T-helper 1 cell treated with Interleukin-12 subunit alpha and Interleukin-12 subunit beta and Interleukin-4 antibody, amounts not matched to agents 30 μg/mL and 1 μg/mL, for 36 hours (primary cell): ENCODE results near the gene MSL2.
"Not testable (repeated sequence)": the region's sequence is repeated elsewhere in the genome, so short reads cannot be mapped to it uniquely, and the experiment has no call there.

Experiments
- H3K27ac Mint-ChIP-seq: one replicate; pipeline ENCODE4 v1.8.0; 2021; ENCODE audit warnings: mild to moderate bottlenecking, mixed read lengths
- H3K27me3 Mint-ChIP-seq: one replicate; pipeline ENCODE4 v1.8.0; 2021; ENCODE audit warnings: low read depth, mixed read lengths
- H3K36me3 Mint-ChIP-seq: one replicate; pipeline ENCODE4 v1.8.0; 2021; ENCODE audit warnings: low read depth, mixed read lengths
- H3K4me1 Mint-ChIP-seq: one replicate; pipeline ENCODE4 v1.8.0; 2021; ENCODE audit warnings: low read depth, mixed read lengths
- H3K4me3 Mint-ChIP-seq: one replicate; pipeline ENCODE4 v1.8.0; 2021; ENCODE audit warnings: mild to moderate bottlenecking, moderate library complexity, mixed read lengths
- H3K9me3 Mint-ChIP-seq: one replicate; pipeline ENCODE4 v1.8.0; 2021; ENCODE audit warnings: mixed read lengths

The MSL2 gene

GRCh38 chr3:136196064-136196400 is at the start of gene MSL2:
Gene MSL2, minus strand, starts transcription at chr3:136196335. Its CDS starts 1,222 bp downstream, at chr3:136195113.
- peaks cover 32% of the 10 kb centered on the region for H3K4me1 Mint-ChIP-seq
- H3K36me3 Mint-ChIP-seq, result peaks cover 31% of the 10 kb centered on the region
- H3K27me3 Mint-ChIP-seq, result peaks cover 4% of the 10 kb centered on the region
- no peaks in the 10 kb centered on the region for H3K9me3 Mint-ChIP-seq
- H3K27ac Mint-ChIP-seq, result peak within 1 kb of the TSS; percentile 99
- H3K4me3 Mint-ChIP-seq, result peak within 1 kb of the TSS; percentile 93

GRCh38 chr3:136245691-136246090 is 49.6 kb upstream of the MSL2 start:
- H3K27ac Mint-ChIP-seq, result no peak overlapping the region
- no peak overlapping the region for H3K4me3 Mint-ChIP-seq
- H3K4me1 Mint-ChIP-seq, result peaks cover 4% of the 10 kb centered on the region
- H3K36me3 Mint-ChIP-seq, result no peaks in the 10 kb centered on the region
- no peaks in the 10 kb centered on the region for H3K27me3 Mint-ChIP-seq
- no peaks in the 10 kb centered on the region for H3K9me3 Mint-ChIP-seq

DNA sequence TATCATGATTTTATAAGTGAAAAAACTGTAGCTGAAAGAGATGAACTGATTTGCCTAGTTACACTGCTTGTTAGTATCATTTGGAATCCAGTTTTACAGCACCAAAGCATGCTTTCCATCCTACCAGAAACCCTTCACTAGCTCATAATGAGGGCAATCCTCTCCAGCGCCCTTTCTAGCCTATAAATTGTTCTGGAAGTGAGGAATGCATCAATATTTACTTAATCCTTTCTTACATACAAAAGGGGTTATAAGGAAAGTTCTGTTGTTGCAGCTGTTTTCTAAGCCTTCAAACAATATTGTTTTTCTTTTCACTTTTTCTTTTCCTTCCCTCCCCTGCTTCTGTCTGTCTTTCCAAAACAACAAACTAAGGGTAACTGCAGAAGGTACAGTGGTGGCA is 43.0 kb upstream of the MSL2 start:
- H3K9me3 Mint-ChIP-seq, result no peaks in the 10 kb centered on the region

GRCh38 chr3:136237961-136238649 is 42.0 kb upstream of the MSL2 start:
- H3K36me3 Mint-ChIP-seq, result no peaks in the 10 kb centered on the region
- H3K4me1 Mint-ChIP-seq, result no peaks in the 10 kb centered on the region
- no peaks in the 10 kb centered on the region for H3K9me3 Mint-ChIP-seq
- peaks cover 4% of the 10 kb centered on the region for H3K27me3 Mint-ChIP-seq
- H3K27ac Mint-ChIP-seq, result no peak overlapping the region
- no peak overlapping the region for H3K4me3 Mint-ChIP-seq

More for the DNA sequence above, 43.0 kb upstream of the MSL2 start:
- Mint-ChIP-seq H3K36me3 (no peaks in the 10 kb centered on the region), H3K27ac (no peak overlapping the region), H3K4me1 (no peaks in the 10 kb centered on the region), H3K4me3 (no peak overlapping the region), H3K27me3 (peaks cover 4% of the 10 kb centered on the region)

DNA sequence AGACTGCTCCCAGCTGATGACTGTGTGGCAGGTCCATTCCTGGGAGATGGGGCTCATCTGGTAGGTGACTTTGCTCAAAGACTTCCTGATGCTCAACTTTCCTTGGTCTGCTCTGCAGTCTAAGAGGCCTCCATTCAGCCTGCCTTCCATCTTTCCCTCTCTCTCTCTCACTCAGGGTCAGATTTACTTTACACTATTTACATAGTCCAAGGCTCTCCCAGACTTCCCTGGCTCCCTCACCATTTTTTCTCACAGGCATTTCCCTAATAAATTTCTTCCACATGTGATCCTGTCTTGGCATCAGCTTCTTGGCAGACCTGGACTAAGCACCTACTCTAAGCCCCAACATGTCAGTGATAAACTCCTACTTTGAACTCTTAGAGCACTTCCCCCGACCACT is 41.0 kb upstream of the MSL2 start:
- H3K9me3 Mint-ChIP-seq, result no peaks in the 10 kb centered on the region
- H3K27me3 Mint-ChIP-seq, result peaks cover 4% of the 10 kb centered on the region
- no peak overlapping the region for H3K4me3 Mint-ChIP-seq
- no peak overlapping the region for H3K27ac Mint-ChIP-seq
- H3K36me3 Mint-ChIP-seq, result no peaks in the 10 kb centered on the region
- H3K4me1 Mint-ChIP-seq, result no peaks in the 10 kb centered on the region

DNA sequence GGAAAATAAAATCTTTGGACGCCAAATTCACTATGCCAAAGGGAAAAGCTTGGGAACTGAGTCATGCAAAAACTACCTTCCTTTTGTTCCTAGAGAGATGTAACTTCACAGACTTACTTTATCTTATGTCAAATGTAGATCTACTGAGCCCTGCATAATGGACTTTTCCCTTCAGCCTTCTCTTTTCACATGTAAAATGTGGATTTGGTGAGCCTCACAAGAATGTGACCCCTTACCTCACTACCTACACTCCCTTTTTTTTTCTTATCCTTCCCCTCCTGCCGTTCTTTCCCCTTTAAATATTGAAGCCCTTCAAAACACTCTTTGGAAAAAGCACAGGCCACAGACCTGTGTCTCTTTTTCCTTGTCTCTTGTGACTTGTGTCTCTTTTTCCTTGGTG is 40.0 kb upstream of the MSL2 start:
- Mint-ChIP-seq H3K27ac (no peak overlapping the region), H3K27me3 (peaks cover 4% of the 10 kb centered on the region), H3K9me3 (no peaks in the 10 kb centered on the region), H3K4me1 (no peaks in the 10 kb centered on the region), H3K4me3 (no peak overlapping the region), H3K36me3 (no peaks in the 10 kb centered on the region)

DNA sequence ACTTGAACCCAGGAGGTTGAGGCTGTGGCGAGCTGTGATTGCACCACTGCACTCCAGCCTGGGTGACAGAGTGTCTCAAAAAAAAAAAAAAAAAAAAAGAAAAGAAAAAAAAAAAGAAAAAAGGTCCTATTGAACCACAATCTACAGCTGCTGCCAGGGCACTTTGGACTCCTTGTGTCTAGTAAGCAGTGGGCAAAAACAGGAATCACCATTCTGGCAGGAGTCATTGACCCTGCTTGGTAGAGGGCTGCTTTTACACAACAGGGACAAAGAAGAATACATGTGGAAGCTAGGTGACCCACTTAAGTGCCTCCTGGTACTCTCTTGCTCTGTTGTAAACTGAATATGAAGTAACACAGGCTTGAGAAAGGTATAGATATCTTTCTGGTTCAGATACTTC is 39.4 kb upstream of the MSL2 start:
- H3K4me1 Mint-ChIP-seq, result no peaks in the 10 kb centered on the region
- peaks cover 4% of the 10 kb centered on the region for H3K27me3 Mint-ChIP-seq
- no peaks in the 10 kb centered on the region for H3K36me3 Mint-ChIP-seq
- H3K9me3 Mint-ChIP-seq, result no peaks in the 10 kb centered on the region
- no peak overlapping the region for H3K4me3 Mint-ChIP-seq
- no peak overlapping the region for H3K27ac Mint-ChIP-seq

GRCh38 chr3:136232413-136232812 is 36.3 kb upstream of the MSL2 start:
- Mint-ChIP-seq H3K27ac (no peak overlapping the region), H3K4me3 (no peak overlapping the region), H3K9me3 (no peaks in the 10 kb centered on the region), H3K27me3 (no peaks in the 10 kb centered on the region), H3K4me1 (no peaks in the 10 kb centered on the region), H3K36me3 (no peaks in the 10 kb centered on the region)

DNA sequence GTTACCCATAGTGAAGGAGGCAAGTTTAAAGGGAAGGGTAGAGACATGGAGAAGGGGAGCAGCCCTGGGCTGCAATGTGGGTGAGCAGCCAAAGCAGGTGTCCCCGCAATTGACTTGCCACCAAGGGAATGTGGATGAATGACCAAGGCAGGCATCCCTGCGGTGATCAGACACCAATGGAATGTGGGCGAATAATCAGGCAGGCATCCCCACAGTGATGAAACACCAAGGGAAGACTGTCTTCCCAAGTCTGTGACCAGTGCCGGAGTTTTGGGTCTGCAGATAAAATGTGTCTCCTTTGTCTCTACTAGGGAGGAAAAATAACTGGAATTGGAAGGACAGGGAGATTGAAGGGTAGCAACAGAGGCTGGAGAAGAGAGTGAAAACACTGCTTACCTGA is 26.6 kb upstream of the MSL2 start:
- not testable (repeated sequence) for H3K4me3 Mint-ChIP-seq, H3K36me3 Mint-ChIP-seq, H3K27ac Mint-ChIP-seq, H3K4me1 Mint-ChIP-seq, H3K27me3 Mint-ChIP-seq, H3K9me3 Mint-ChIP-seq

GRCh38 chr3:136211547-136211946 is 15.4 kb upstream of the MSL2 start:
- Mint-ChIP-seq H3K27ac (no peak overlapping the region), H3K4me3 (no peak overlapping the region), H3K36me3 (no peaks in the 10 kb centered on the region), H3K9me3 (no peaks in the 10 kb centered on the region), H3K4me1 (no peaks in the 10 kb centered on the region), H3K27me3 (peaks cover 26% of the 10 kb centered on the region)

- Mint-ChIP-seq H3K4me1 (no peaks in the 10 kb centered on the region), H3K36me3 (no peaks in the 10 kb centered on the region), H3K4me3 (no peak overlapping the region), H3K9me3 (no peaks in the 10 kb centered on the region), H3K27me3 (peaks cover 39% of the 10 kb centered on the region), H3K27ac (no peak overlapping the region)
Measured at GRCh38 chr3:136209921-136210320, 13.8 kb upstream of the MSL2 start.

DNA sequence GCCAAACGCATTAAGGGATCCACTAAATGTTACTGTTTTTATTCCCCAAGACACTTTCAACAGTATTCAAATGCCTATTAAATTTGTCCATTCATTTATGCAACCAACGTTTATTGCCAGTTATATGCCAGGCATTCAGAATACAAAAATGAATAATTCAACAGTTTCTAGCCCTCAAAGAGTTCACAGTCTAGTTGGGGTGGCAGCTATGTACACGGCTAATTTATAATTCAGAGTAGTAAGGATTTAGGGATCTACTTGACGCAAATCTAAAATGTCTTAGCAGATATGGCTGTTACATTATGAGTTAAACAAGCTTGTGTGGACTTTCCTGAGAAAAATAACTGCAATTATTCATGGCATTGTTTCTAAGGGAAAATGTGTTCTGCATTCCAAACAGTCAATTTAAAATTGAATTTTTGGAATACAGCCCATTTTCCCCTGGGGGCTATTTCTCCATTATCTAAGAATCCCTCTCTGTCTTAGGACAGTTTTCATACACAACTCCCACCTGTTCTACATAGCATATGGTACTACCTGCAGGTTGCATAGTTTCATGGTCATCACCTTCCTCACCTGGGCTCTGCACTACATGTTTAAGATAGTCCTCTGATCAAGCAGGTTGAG is 11.5 kb upstream of the MSL2 start:
- peaks cover 39% of the 10 kb centered on the region for H3K27me3 Mint-ChIP-seq
- no peaks in the 10 kb centered on the region for H3K4me1 Mint-ChIP-seq
- H3K27ac Mint-ChIP-seq, result no peak overlapping the region
- H3K9me3 Mint-ChIP-seq, result no peaks in the 10 kb centered on the region
- H3K36me3 Mint-ChIP-seq, result no peaks in the 10 kb centered on the region
- no peak overlapping the region for H3K4me3 Mint-ChIP-seq

GRCh38 chr3:136199219-136199618 is 3.1 kb upstream of the MSL2 start:
- not testable (repeated sequence) for H3K4me3 Mint-ChIP-seq, H3K9me3 Mint-ChIP-seq, H3K27me3 Mint-ChIP-seq, H3K27ac Mint-ChIP-seq
- Mint-ChIP-seq H3K4me1 (peaks cover 14% of the 10 kb centered on the region), H3K36me3 (peaks cover 13% of the 10 kb centered on the region)

DNA sequence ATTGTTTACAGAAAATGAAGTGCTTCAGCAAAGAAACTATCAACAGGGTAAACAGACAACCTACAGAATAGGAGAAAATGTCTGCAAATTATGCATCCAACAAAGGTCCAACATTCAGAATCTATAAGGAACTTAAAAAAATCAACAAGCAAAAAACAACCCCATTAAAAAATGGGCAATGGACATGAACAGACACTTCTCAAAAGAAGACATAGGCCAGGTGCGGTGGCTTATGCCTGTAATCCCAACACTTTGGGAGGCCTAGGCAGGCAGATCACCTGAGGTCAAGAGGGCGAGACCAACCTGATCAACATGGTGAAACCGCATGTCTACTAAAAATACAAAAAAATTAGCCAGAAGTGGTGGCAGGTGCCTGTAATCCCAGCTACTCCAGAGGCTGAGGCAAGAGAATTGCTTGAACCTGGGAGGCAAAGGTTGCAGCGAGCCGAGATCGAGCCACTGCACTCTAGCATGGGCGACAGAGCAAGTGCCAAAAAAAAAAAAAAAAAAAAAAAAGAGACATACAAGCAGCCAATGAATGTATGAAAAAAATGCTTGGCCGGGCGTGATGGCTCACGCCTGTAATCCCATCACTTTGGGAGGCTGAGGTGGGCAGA is 2.4 kb upstream of the MSL2 start:
- not testable (repeated sequence) for H3K9me3 Mint-ChIP-seq, H3K27me3 Mint-ChIP-seq, H3K4me3 Mint-ChIP-seq
- H3K36me3 Mint-ChIP-seq, result peaks cover 19% of the 10 kb centered on the region
- H3K27ac Mint-ChIP-seq, result peak overlapping the region; percentile 20
- H3K4me1 Mint-ChIP-seq, result peaks cover 16% of the 10 kb centered on the region

DNA sequence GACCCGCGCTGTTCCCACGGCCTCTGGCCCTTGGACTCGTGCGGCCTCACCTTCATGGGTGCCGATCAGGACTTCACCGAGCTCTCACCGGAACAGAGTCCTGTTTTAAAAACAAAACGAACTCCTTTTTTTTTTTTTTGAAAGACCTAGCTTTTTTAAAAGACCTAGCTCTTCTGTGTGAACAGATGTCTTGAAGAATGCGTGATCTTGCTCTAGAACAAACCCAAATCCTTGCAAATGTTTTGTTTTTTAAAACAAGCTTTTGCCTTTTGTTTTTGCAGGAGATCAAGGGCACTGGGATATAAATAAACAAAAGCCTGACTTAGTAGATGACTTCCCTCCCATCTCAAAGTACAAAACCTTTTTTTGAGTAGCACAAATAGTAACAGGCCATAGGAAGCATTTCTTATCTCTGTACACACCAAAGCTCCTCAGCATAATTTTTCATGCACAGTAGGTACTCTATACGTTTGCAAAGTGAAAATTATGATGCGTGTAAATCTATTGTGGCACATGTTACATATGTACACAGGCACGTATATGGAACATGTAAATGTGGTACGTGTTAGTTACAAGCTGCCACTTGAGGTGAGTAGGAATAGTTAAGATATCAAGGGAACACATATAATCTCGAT is 1.1 kb upstream of the MSL2 start:
- Mint-ChIP-seq H3K36me3 (peaks cover 26% of the 10 kb centered on the region), H3K27ac (peak overlapping the region; percentile 99), H3K4me3 (peak overlapping the region; percentile 93), H3K27me3 (peaks cover 5% of the 10 kb centered on the region), H3K9me3 (no peaks in the 10 kb centered on the region), H3K4me1 (peaks cover 22% of the 10 kb centered on the region)
